ENCODE measurements around the gene RNF144B. TPM values are rescaled to one million over a fixed set of nuclear protein-coding genes. Genes with fewer than 3 reads are reported as not detected.

RNF144B gene
- total RNA-seq, 1 donor from 2014 or later, result 141 TPM

DNA sequence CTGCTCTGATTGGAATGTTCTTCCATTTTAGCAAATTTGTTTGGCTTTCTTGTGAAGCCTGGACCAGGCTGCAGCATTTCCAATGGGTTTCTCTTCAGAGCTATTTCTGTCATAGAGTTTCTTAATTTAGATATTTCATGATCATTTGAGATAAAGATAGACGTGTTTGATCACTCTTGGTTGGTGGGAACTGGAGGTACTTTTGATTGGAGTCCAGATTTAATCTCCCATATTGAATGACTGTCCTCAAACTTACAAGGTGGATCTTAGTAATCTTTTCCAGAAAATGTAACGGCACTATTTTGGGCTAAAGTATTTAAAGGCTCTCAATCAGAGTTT, 29.2 kb downstream of the RNF144B start:
- FAIRE-seq, result no peak
- no peak for DNase-seq (ENCODE audit: low read depth)
- TF ChIP-seq, protein P1, sequence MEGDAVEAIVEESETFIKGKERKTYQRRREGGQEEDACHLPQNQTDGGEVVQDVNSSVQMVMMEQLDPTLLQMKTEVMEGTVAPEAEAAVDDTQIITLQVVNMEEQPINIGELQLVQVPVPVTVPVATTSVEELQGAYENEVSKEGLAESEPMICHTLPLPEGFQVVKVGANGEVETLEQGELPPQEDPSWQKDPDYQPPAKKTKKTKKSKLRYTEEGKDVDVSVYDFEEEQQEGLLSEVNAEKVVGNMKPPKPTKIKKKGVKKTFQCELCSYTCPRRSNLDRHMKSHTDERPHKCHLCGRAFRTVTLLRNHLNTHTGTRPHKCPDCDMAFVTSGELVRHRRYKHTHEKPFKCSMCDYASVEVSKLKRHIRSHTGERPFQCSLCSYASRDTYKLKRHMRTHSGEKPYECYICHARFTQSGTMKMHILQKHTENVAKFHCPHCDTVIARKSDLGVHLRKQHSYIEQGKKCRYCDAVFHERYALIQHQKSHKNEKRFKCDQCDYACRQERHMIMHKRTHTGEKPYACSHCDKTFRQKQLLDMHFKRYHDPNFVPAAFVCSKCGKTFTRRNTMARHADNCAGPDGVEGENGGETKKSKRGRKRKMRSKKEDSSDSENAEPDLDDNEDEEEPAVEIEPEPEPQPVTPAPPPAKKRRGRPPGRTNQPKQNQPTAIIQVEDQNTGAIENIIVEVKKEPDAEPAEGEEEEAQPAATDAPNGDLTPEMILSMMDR (IDR thresholded peaks at IDR 0.05; ENCODE audit: insufficient read depth, low read length, severe bottlenecking), result no peak
- Histone ChIP-seq H3K27me3 (ENCODE audit: control insufficient read depth, insufficient read depth, low read length) (no peaks in the 10 kb centered on the region), H3K36me3 (ENCODE audit: control insufficient read depth, insufficient read depth, low read length) (peaks cover 5% of the 10 kb centered on the region), H3K4me3 (ENCODE audit: low read depth, low read length) (no peak overlapping the region)

DNA sequence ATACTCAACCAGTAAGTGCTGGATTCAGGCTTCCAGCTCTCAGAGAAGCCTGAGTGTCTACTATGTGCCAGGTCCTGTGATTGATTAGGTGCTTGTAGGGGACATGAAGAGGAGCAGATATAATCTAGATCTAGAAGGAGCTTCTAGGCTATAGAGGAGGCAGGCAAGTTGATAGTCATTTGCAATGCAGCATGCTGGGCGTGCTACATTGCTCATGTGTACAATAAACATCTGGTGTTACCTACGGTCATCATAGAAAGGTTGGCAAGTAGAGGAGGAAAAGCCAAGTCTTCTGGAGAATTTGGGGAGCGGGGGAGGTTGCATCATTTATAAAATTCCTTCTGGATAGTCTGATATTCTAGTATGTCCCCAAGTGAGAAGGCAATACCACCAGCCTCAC, 33.2 kb downstream of the RNF144B start:
- H3K27me3 ChIP-seq (ENCODE audit: control insufficient read depth, insufficient read depth, low read length), result no peaks in the 10 kb centered on the region
- TF ChIP-seq, protein P1 (IDR thresholded peaks at IDR 0.05; ENCODE audit: insufficient read depth, low read length, severe bottlenecking), result no peak
- H3K36me3 ChIP-seq (ENCODE audit: control insufficient read depth, insufficient read depth, low read length), result peaks cover 3% of the 10 kb centered on the region
- no peak overlapping the region for H3K4me3 ChIP-seq (ENCODE audit: low read depth, low read length)
- no peak for DNase-seq (ENCODE audit: low read depth)
- FAIRE-seq, result no peak

DNA sequence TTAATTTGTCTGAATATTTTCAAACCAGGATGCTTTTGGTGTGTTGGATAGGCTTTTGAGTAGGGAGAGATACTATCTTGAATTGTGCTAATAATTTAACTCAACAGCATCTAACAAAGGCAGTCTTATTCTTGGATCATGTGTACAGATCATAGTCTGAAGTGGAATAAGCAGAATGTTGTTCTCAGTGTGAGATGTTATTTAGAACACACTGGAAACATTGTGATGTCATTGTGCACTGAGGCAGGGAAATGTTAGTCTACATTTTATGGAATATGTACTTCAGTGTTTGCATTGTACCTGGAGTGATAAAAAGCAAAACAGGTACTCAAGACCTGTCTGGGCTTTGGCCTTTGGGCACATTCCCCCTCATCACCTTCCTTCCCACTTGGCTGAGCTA, 35.0 kb downstream of the RNF144B start:
- TF ChIP-seq, protein P1 (IDR thresholded peaks at IDR 0.05; ENCODE audit: insufficient read depth, low read length, severe bottlenecking), result no peak
- FAIRE-seq, result no peak
- Histone ChIP-seq H3K4me3 (ENCODE audit: low read depth, low read length) (no peak overlapping the region), H3K27me3 (ENCODE audit: control insufficient read depth, insufficient read depth, low read length) (no peaks in the 10 kb centered on the region), H3K36me3 (ENCODE audit: control insufficient read depth, insufficient read depth, low read length) (peaks cover 5% of the 10 kb centered on the region)
- no peak for DNase-seq (ENCODE audit: low read depth)

DNA sequence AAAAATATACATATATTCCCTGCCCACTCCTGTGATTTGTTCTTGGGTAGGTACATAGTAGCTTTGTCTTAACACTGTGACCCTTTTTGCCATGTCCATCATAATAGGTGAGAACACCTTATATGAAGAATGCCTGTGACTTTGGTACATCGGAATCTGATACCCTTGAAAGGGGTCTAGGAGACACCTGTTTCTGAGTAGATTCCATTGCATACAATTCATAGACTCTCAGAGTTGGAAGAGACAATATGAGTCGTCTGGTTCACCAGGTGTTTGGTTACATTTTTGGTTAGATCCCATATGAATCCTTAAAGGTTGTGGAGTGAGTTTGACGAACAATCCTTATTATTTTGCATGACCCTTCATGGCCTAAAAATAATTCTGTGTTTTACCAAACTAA, 36.3 kb downstream of the RNF144B start:
- TF ChIP-seq, protein P1 (IDR thresholded peaks at IDR 0.05; ENCODE audit: insufficient read depth, low read length, severe bottlenecking), result no peak
- Histone ChIP-seq H3K27me3 (ENCODE audit: control insufficient read depth, insufficient read depth, low read length) (no peaks in the 10 kb centered on the region), H3K36me3 (ENCODE audit: control insufficient read depth, insufficient read depth, low read length) (peaks cover 8% of the 10 kb centered on the region), H3K4me3 (ENCODE audit: low read depth, low read length) (no peak overlapping the region)
- FAIRE-seq (no peak), DNase-seq (ENCODE audit: low read depth) (no peak)

DNA sequence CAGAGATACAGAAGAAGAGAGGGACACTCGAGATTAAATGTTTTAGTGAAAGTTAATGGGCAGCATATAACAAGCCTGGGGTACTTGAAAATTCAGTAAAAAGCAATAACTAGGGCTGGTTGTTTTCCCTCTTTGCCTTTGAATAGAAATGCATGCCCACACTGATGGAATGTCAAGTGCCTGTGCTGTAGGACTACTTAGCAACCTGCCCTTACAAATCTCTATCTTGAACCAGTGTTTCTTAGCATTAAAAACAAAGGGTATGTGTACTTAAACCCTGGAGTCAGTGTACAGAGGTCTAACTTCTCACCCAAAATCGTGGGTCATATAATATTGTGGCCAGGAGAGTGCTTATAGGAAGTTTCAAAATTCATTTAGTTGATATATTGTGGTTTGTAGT, 37.1 kb downstream of the RNF144B start:
- no peaks in the 10 kb centered on the region for H3K27me3 ChIP-seq (ENCODE audit: control insufficient read depth, insufficient read depth, low read length)
- FAIRE-seq, result no peak
- H3K36me3 ChIP-seq (ENCODE audit: control insufficient read depth, insufficient read depth, low read length), result peaks cover 8% of the 10 kb centered on the region
- TF ChIP-seq, protein P1 (IDR thresholded peaks at IDR 0.05; ENCODE audit: insufficient read depth, low read length, severe bottlenecking), result no peak
- H3K4me3 ChIP-seq (ENCODE audit: low read depth, low read length), result no peak overlapping the region
- no peak for DNase-seq (ENCODE audit: low read depth)

DNA sequence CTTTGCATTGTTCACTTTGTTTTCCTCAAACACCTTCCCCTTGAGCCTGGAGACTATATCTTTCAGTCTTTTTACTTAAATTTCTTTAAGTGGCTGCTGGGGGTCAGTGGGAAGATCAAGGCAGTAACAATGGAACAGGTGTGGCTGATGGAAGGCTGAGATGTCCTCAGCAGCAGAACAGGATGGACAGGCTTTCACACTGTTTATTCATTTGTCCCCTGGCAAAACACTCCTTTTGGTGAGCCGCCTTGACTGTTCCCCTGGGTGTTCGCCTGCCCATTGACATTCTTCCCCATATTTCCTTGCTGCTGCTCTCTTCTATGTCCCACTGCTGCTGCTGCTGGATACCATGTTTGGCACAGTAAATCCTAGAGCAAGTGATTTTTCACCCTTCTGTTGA, 38.1 kb downstream of the RNF144B start:
- Histone ChIP-seq H3K4me3 (ENCODE audit: low read depth, low read length) (no peak overlapping the region), H3K27me3 (ENCODE audit: control insufficient read depth, insufficient read depth, low read length) (no peaks in the 10 kb centered on the region), H3K36me3 (ENCODE audit: control insufficient read depth, insufficient read depth, low read length) (peaks cover 8% of the 10 kb centered on the region)
- DNase-seq (ENCODE audit: low read depth) (peak; percentile 37), FAIRE-seq (no peak)
- TF ChIP-seq, protein P1 (IDR thresholded peaks at IDR 0.05; ENCODE audit: insufficient read depth, low read length, severe bottlenecking), result no peak

Measured in bronchial epithelial cell (primary cell).